H1 (cell line): ENCODE measurements around the gene ADIRF. TPM values are rescaled to one million over a fixed set of nuclear protein-coding genes. Genes with fewer than 3 reads are reported as not detected.

Experiments used
- ATF2 ChIP-seq: IDR thresholded peaks from 2 replicates; pipeline ENCODE4 v1.6.1; 2012; ENCODE audit warnings: low read length, inconsistent platforms
- CHD1 ChIP-seq: IDR thresholded peaks from 2 replicates; pipeline ENCODE4 v1.6.1; 2012; ENCODE audit warnings: low read depth, low read length, improper control_type of control experiment
- CHD7 ChIP-seq: fragments of 300-600 bp; sonication (generic); IDR thresholded peaks from 2 replicates; pipeline ENCODE4 v1.7.1; 2012; ENCODE audit warnings: low read length, moderate library complexity, mild to moderate bottlenecking, inconsistent platforms; ENCODE audit not compliant: insufficient replicate concordance
- SP2 ChIP-seq: IDR thresholded peaks from 2 replicates; pipeline ENCODE4 v1.6.1; 2012; ENCODE audit warnings: mild to moderate bottlenecking, low read length, inconsistent platforms
- ZNF274 ChIP-seq: IDR thresholded peaks from 2 replicates; pipeline ENCODE4 v1.7.0; 2012; ENCODE audit warnings: low read length, borderline replicate concordance; ENCODE audit errors: extremely low read depth
- polyA plus RNA-seq, 7 experiments: library from polyadenylated mRNA; depleted of rRNA in 3 of 7; stranded (reverse) in 5 of 7; unstranded in 2 of 7; fragments of >200 nt in 5 of 7; fragments of 200-250 nt in 2 of 7; gene quantifications; 1 replicate in 5 of 7; 2 replicates in 1 of 7; 4 replicates in 1 of 7; pipeline versions ENCODE4 v1.2.1 to v1.2.3, GENCODE V29; 2011 to 2013; ENCODE audit warnings: missing spikeins in 2 of 7, mixed read lengths in 2 of 7
- total RNA-seq: library from RNA; stranded (reverse); fragmentation: NEBNext Ultra II Directional; extraction: Animal tissue kit (Norgen Biotek cat#: 25700); gene quantifications from 2 replicates; pipeline ENCODE4 v1.2.1, GENCODE V29; 2021

The ADIRF gene
- total and polyA plus RNA-seq, 2 of the 8 experiments (the other 6 are each of a cell fraction or from before 2014, with no cell fraction given) = not detected

- TF ChIP-seq CHD7 (no peak), ZNF274 (no peak), CHD1 (no peak), SP2 (no peak), ATF2 (no peak)
These were observed 30.7 kb upstream of the ADIRF start (continued) for GRCh38 chr10:86937502-86938154.
